Trophoblast cell (in vitro differentiated cells and primary cell): ENCODE results near the gene NFKBIE.

ENCODE experiments used
- DNase-seq, 2 donors: peaks; one replicate each; pipeline ENCODE4 v3.0.0-alpha.2; 2016
- H2AFZ ChIP-seq: 2 replicates; pipeline ENCODE4 v1.6.1; 2013; ENCODE audit warnings: low read length, moderate library complexity, mild to moderate bottlenecking; ENCODE audit not compliant: insufficient read depth, poor library complexity
- H2AK5ac ChIP-seq: 2 replicates; pipeline ENCODE4 v1.6.1; 2013; ENCODE audit warnings: mild to moderate bottlenecking, low read length
- H2BK120ac ChIP-seq: 2 replicates; pipeline ENCODE4 v1.6.1; 2013; ENCODE audit warnings: low read length, mild to moderate bottlenecking, moderate library complexity; ENCODE audit not compliant: insufficient read depth, poor library complexity
- H2BK12ac ChIP-seq: 2 replicates; pipeline ENCODE4 v1.6.1; 2013; ENCODE audit warnings: mild to moderate bottlenecking, low read length, moderate library complexity
- H2BK5ac ChIP-seq: 2 replicates; pipeline ENCODE4 v1.6.1; 2013; ENCODE audit warnings: low read length, low read depth, moderate library complexity, mild to moderate bottlenecking; ENCODE audit not compliant: poor library complexity
- H3K14ac ChIP-seq: 2 replicates; pipeline ENCODE4 v1.6.1; 2013; ENCODE audit warnings: mild to moderate bottlenecking, low read length
- H3K18ac ChIP-seq: 2 replicates; pipeline ENCODE4 v1.6.1; 2013; ENCODE audit warnings: mild to moderate bottlenecking, low read length
- H3K23ac ChIP-seq: 2 replicates; pipeline ENCODE4 v1.6.1; 2013; ENCODE audit warnings: low read length
- H3K27ac ChIP-seq: 2 replicates; pipeline ENCODE4 v1.5.1; 2013; ENCODE audit warnings: low read depth, mild to moderate bottlenecking, inconsistent platforms, low read length, moderate library complexity
- H3K27me3 ChIP-seq: 2 replicates; pipeline ENCODE4 v1.6.1; 2013; ENCODE audit warnings: inconsistent platforms, mild to moderate bottlenecking, low read length, moderate library complexity; ENCODE audit not compliant: insufficient read depth
- H3K36me3 ChIP-seq, 2 experiments: 1 replicate in 1 of 2; 2 replicates in 1 of 2; pipeline ENCODE4 v1.6.1; 2013; ENCODE audit warnings: low read length in 2 of 2, mild to moderate bottlenecking in 2 of 2, moderate library complexity in 1 of 2; ENCODE audit not compliant: insufficient read depth in 2 of 2, control insufficient read depth in 1 of 2
- H3K4ac ChIP-seq: 2 replicates; pipeline ENCODE4 v1.6.1; 2013; ENCODE audit warnings: low read depth, mild to moderate bottlenecking, low read length, moderate library complexity
- H3K4me1 ChIP-seq, 2 experiments: 1 replicate in 1 of 2; 2 replicates in 1 of 2; pipeline ENCODE4 v1.6.1; 2013; ENCODE audit warnings: low read length in 2 of 2, mild to moderate bottlenecking in 2 of 2, moderate library complexity in 1 of 2; ENCODE audit not compliant: insufficient read depth in 2 of 2, control insufficient read depth in 1 of 2
- H3K4me2 ChIP-seq: 2 replicates; pipeline ENCODE4 v1.6.1; 2013; ENCODE audit warnings: inconsistent platforms, mild to moderate bottlenecking, low read length, moderate library complexity
- H3K4me3 ChIP-seq: 2 replicates; pipeline ENCODE4 v1.5.1; 2013; ENCODE audit warnings: mild to moderate bottlenecking, low read depth, low read length, inconsistent platforms
- H3K79me1 ChIP-seq: one replicate; pipeline ENCODE4 v1.6.1; 2013; ENCODE audit warnings: low read length
- H3K79me2 ChIP-seq: 2 replicates; pipeline ENCODE4 v1.6.1; 2013; ENCODE audit warnings: low read length, mild to moderate bottlenecking; ENCODE audit not compliant: control insufficient read depth, insufficient read depth, poor library complexity
- H3K9ac ChIP-seq: 2 replicates; pipeline ENCODE4 v1.6.1; 2013; ENCODE audit warnings: mild to moderate bottlenecking, low read length
- H3K9me3 ChIP-seq: 2 replicates; pipeline ENCODE4 v1.6.1; 2013; ENCODE audit warnings: low read depth, mild to moderate bottlenecking, control low read depth, inconsistent platforms, low read length; ENCODE audit not compliant: insufficient read depth
- H4K12ac ChIP-seq: 2 replicates; pipeline ENCODE4 v1.6.1; 2013; ENCODE audit warnings: low read depth, mild to moderate bottlenecking, low read length, moderate library complexity
- H4K8ac ChIP-seq: 2 replicates; pipeline ENCODE4 v1.6.1; 2013; ENCODE audit warnings: low read depth, mild to moderate bottlenecking, low read length, moderate library complexity
- H4K91ac ChIP-seq: one replicate; pipeline ENCODE4 v1.6.1; 2013; ENCODE audit warnings: low read depth, mild to moderate bottlenecking, low read length, moderate library complexity
- WGBS: extraction: QIAGEN DNeasy Blood & Tissue Kit; methylation state at CpG from one replicate; pipeline ENCODE4 v1.1.7; 2013; ENCODE audit warnings: missing lambda C conversion rate; ENCODE audit not compliant: insufficient read length, insufficient coverage; ENCODE audit errors: extremely low coverage; 5-methylcytosine and 5-hydroxymethylcytosine counted together

NFKBIE gene

GRCh38 chr6:44303842-44304241 is 38.5 kb upstream of the NFKBIE start:
- Histone ChIP-seq H2BK12ac (no peak overlapping the region), H3K4me3 (no peak overlapping the region), H3K18ac (no peak overlapping the region), H3K27ac (no peak overlapping the region), H4K8ac (no peak overlapping the region), H3K4me1 (no peaks in the 10 kb centered on the region), H3K23ac (no peak overlapping the region), H2AFZ (no peak overlapping the region), H2BK120ac (no peak overlapping the region), H3K4ac (no peak overlapping the region), H3K36me3 (peaks cover 80 to 82% of the 10 kb centered on the region in 2 experiments), H4K91ac (no peak overlapping the region), H3K27me3 (no peaks in the 10 kb centered on the region), H3K79me1 (no peaks in the 10 kb centered on the region), H3K79me2 (no peaks in the 10 kb centered on the region), H2BK5ac (no peak overlapping the region), H3K14ac (no peak overlapping the region), H3K9me3 (no peaks in the 10 kb centered on the region), H3K4me2 (no peak overlapping the region), H4K12ac (no peak overlapping the region), H2AK5ac (no peak overlapping the region), H3K9ac (no peak overlapping the region)
- no peak for DNase-seq
- no CpG with 5 or more reads among the region's 6 CpGs for WGBS

- H3K79me1 ChIP-seq: no peaks in the 10 kb centered on the region
- no peak overlapping the region for H4K91ac ChIP-seq
- no peak overlapping the region for H2AK5ac ChIP-seq
- no peak for DNase-seq
- peaks cover 3% of the 10 kb centered on the region for H3K27me3 ChIP-seq
- no CpG with 5 or more reads among the region's 12 CpGs for WGBS
- no peaks in the 10 kb centered on the region for H3K79me2 ChIP-seq
- no peak overlapping the region for H3K23ac ChIP-seq
- H3K4me2 ChIP-seq: no peak overlapping the region
- no peak overlapping the region for H2BK5ac ChIP-seq
- no peak overlapping the region for H3K4me3 ChIP-seq
- H2BK12ac ChIP-seq: no peak overlapping the region
- H3K9me3 ChIP-seq: peaks cover 3% of the 10 kb centered on the region
- no peak overlapping the region for H3K4ac ChIP-seq
- no peak overlapping the region for H4K8ac ChIP-seq
- no peak overlapping the region for H2BK120ac ChIP-seq
- no peak overlapping the region for H3K27ac ChIP-seq
- no peak overlapping the region for H4K12ac ChIP-seq
- H3K14ac ChIP-seq: no peak overlapping the region
- H3K4me1 ChIP-seq: peaks cover 0 to under 1% of the 10 kb centered on the region in 2 experiments
- H3K9ac ChIP-seq: no peak overlapping the region
- peaks cover 74 to 77% of the 10 kb centered on the region in 2 experiments for H3K36me3 ChIP-seq
- no peak overlapping the region for H3K18ac ChIP-seq
- H2AFZ ChIP-seq: no peak overlapping the region
Observed at GRCh38 chr6:44302856-44303255, 37.5 kb upstream of the NFKBIE start.

GRCh38 chr6:44301782-44302564 is 36.6 kb upstream of the NFKBIE start:
- Histone ChIP-seq H3K79me2 (no peaks in the 10 kb centered on the region), H3K4me3 (no peak overlapping the region), H2AFZ (no peak overlapping the region), H3K14ac (no peak overlapping the region), H3K36me3 (peaks cover 67 to 69% of the 10 kb centered on the region in 2 experiments), H4K91ac (no peak overlapping the region), H3K27ac (no peak overlapping the region), H4K8ac (no peak overlapping the region), H2AK5ac (no peak overlapping the region), H3K23ac (no peak overlapping the region), H3K79me1 (no peaks in the 10 kb centered on the region), H3K27me3 (peaks cover 12% of the 10 kb centered on the region), H3K4me2 (no peak overlapping the region), H2BK5ac (no peak overlapping the region), H2BK120ac (no peak overlapping the region), H2BK12ac (no peak overlapping the region), H3K18ac (no peak overlapping the region), H3K4ac (no peak overlapping the region), H3K4me1 (peaks cover 4 to 6% of the 10 kb centered on the region in 2 experiments), H3K9ac (no peak overlapping the region), H4K12ac (no peak overlapping the region), H3K9me3 (peaks cover 3% of the 10 kb centered on the region)
- WGBS: no CpG with 5 or more reads among the region's 14 CpGs
- no peak for DNase-seq

- Histone ChIP-seq H3K14ac (no peak overlapping the region), H2BK5ac (no peak overlapping the region), H3K18ac (no peak overlapping the region), H2AK5ac (no peak overlapping the region), H2BK120ac (no peak overlapping the region), H3K27ac (no peak overlapping the region), H3K27me3 (peaks cover 20% of the 10 kb centered on the region), H3K36me3 (peaks cover 59 to 60% of the 10 kb centered on the region in 2 experiments), H3K4me2 (no peak overlapping the region), H2BK12ac (no peak overlapping the region), H3K4ac (no peak overlapping the region), H3K4me3 (no peak overlapping the region), H3K9ac (no peak overlapping the region), H4K8ac (no peak overlapping the region), H3K4me1 (peaks cover 4 to 6% of the 10 kb centered on the region in 2 experiments), H3K79me2 (no peaks in the 10 kb centered on the region), H3K79me1 (no peaks in the 10 kb centered on the region), H3K9me3 (peaks cover 3% of the 10 kb centered on the region), H4K91ac (no peak overlapping the region), H4K12ac (no peak overlapping the region), H2AFZ (no peak overlapping the region), H3K23ac (no peak overlapping the region)
- DNase-seq: no peak
- no CpG with 5 or more reads among the region's 8 CpGs for WGBS
Observed at GRCh38 chr6:44301106-44301505, 35.8 kb upstream of the NFKBIE start.
